ENCODE results near the gene HDHD2.

HDHD2 gene

DNA sequence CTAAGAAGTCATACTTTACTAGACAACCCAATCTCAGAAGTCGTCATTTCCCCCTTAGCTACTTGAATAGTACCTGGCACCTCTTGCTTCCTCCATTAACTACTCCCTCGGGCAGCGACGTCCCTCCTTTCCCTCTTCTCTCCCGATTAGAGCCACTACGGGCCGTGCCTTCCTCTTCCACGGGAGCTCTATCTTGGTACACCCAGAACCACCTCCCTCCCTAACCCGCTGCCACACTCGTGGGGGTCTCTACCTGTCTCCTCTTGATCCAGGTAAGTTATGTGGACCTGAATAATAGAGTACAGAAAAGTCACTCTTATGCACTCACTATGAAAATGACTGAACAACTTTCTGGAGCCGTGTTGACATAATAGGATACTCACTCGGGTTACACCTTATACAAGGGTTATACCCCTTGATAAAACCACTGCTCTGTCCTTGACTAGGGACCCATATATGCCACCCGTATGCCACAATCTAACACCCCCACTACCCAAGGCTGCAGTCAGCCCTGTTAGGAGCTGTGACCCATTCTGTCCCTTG lies 595 bp upstream of the HDHD2 start:
- Histone ChIP-seq H3K9me2 (replicated peaks; ENCODE audit: insufficient read depth, low read length) (no peaks in the 10 kb centered on the region), H3K27ac (ENCODE audit: low read length) (peak overlapping the region; percentile 65; the same call in 1 of the 2 replicates), H3F3A (ENCODE audit: insufficient read depth, low read length) (no peaks in the 10 kb centered on the region), H3K9me3 (replicated peaks; ENCODE audit: insufficient read depth, low read length) (no peaks in the 10 kb centered on the region), H3K4me2 (ENCODE audit: low read depth, low read length) (peak overlapping the region; percentile 96), H3K27me3 (replicated peaks; ENCODE audit: insufficient read depth, low read length) (no peaks in the 10 kb centered on the region), H3K36me3 (replicated peaks; ENCODE audit: insufficient read depth, low read length) (no peaks in the 10 kb centered on the region; the same call in 1 of the 2 replicates), H4K20me1 (ENCODE audit: insufficient read depth, low read length) (no peaks in the 10 kb centered on the region), H2AFZ (ENCODE audit: low read length) (peak overlapping the region; percentile 99), H3K4me3 (ENCODE audit: low read length) (peak overlapping the region; percentile 95), H3K9ac (ENCODE audit: low read length) (peak overlapping the region; percentile 81), H3K79me2 (ENCODE audit: low read length) (peaks cover 39% of the 10 kb centered on the region), H3K4me1 (ENCODE audit: low read length) (0 out of 2 replicates have a peak, but pooled peaks cover 4% of the 10 kb centered on the region)
- TF ChIP-seq EZH2 (optimal IDR thresholded peaks at IDR 0.05; ENCODE audit: low read depth, low read length) = no peak
- TF ChIP-seq, protein P1, sequence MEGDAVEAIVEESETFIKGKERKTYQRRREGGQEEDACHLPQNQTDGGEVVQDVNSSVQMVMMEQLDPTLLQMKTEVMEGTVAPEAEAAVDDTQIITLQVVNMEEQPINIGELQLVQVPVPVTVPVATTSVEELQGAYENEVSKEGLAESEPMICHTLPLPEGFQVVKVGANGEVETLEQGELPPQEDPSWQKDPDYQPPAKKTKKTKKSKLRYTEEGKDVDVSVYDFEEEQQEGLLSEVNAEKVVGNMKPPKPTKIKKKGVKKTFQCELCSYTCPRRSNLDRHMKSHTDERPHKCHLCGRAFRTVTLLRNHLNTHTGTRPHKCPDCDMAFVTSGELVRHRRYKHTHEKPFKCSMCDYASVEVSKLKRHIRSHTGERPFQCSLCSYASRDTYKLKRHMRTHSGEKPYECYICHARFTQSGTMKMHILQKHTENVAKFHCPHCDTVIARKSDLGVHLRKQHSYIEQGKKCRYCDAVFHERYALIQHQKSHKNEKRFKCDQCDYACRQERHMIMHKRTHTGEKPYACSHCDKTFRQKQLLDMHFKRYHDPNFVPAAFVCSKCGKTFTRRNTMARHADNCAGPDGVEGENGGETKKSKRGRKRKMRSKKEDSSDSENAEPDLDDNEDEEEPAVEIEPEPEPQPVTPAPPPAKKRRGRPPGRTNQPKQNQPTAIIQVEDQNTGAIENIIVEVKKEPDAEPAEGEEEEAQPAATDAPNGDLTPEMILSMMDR (IDR thresholded peaks at IDR 0.05; ENCODE audit: low read length) = no peak
- TF ChIP-seq EZH2phosphoT487 (IDR thresholded peaks at IDR 0.05; ENCODE audit: low read length) = no peak
- peak; percentile 20 for DNase-seq

DNA sequence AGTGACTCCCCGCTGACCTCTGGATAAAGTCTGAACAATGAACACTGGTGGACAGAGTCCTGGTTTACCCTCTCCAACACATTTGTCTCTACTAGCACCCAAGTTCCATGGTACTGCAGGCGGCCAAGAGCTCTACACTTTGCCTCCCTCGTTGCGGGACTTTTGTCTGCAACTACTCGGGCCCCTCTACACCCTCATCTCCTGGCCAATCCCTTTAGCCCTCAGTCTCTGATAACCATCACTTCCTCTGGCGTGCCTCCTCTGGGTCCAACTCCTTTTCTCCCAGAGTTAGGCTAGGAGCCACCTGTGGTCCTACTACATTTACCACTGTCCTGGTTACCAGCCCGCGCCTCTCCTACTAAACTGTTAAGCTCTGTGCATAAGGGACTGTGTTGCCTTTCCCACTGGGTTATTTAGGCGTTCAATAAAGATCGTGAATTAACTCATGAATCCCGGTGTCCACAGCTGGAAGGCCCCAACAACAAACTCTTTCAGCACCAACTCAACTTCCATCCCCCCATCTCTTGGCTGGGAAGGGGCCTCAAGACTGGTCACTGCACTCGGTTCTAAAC lies 757 bp downstream of the HDHD2 start:
- Histone ChIP-seq H3K4me3 (ENCODE audit: low read length) (peak overlapping the region; percentile 95), H3K27me3 (replicated peaks; ENCODE audit: insufficient read depth, low read length) (no peaks in the 10 kb centered on the region), H3K79me2 (ENCODE audit: low read length) (peaks cover 51% of the 10 kb centered on the region), H3K9me2 (replicated peaks; ENCODE audit: insufficient read depth, low read length) (no peaks in the 10 kb centered on the region), H4K20me1 (ENCODE audit: insufficient read depth, low read length) (no peaks in the 10 kb centered on the region), H3K9ac (ENCODE audit: low read length) (peak overlapping the region; percentile 81), H3K4me2 (ENCODE audit: low read depth, low read length) (peak overlapping the region; percentile 96), H2AFZ (ENCODE audit: low read length) (peak overlapping the region; percentile 99), H3K4me1 (ENCODE audit: low read length) (0 out of 2 replicates have a peak, but pooled peaks cover 4% of the 10 kb centered on the region), H3K36me3 (replicated peaks; ENCODE audit: insufficient read depth, low read length) (no peaks in the 10 kb centered on the region; the same call in 1 of the 2 replicates), H3K27ac (ENCODE audit: low read length) (peak overlapping the region; percentile 65; the same call in 1 of the 2 replicates), H3F3A (ENCODE audit: insufficient read depth, low read length) (no peaks in the 10 kb centered on the region), H3K9me3 (replicated peaks; ENCODE audit: insufficient read depth, low read length) (no peaks in the 10 kb centered on the region)
- no peak for DNase-seq
- no peak for TF ChIP-seq EZH2 (optimal IDR thresholded peaks at IDR 0.05; ENCODE audit: low read depth, low read length)
- TF ChIP-seq EZH2phosphoT487 (IDR thresholded peaks at IDR 0.05; ENCODE audit: low read length) = no peak
- TF ChIP-seq, protein P1 (IDR thresholded peaks at IDR 0.05; ENCODE audit: low read length) = no peak

DNA sequence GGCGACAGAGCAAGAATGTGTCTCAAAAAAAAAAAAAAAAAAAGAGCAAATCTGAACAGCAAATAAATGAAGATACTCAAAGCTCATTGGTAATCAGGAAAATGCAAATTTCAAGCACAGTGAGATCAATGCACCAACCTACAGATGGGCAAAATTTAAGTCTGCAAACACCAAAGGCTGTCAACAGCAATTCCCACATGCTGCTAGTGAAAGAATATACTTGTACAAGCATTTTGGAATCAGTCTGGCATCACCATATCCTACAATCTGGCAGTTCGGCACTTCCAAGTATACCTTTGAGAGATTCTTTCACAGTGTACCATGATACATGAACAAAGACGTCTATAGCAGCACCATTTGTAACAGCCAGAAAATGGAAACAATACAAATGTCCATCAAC lies 4.1 kb downstream of the HDHD2 start:
- no peak overlapping the region for H3K27ac ChIP-seq (ENCODE audit: low read length)
- no peaks in the 10 kb centered on the region for H3K27me3 ChIP-seq (replicated peaks; ENCODE audit: insufficient read depth, low read length)
- H3K4me1 ChIP-seq (ENCODE audit: low read length) = no peaks in the 10 kb centered on the region
- no peak overlapping the region for H2AFZ ChIP-seq (ENCODE audit: low read length)
- H3K9me3 ChIP-seq (replicated peaks; ENCODE audit: insufficient read depth, low read length) = no peaks in the 10 kb centered on the region
- TF ChIP-seq, protein P1 (IDR thresholded peaks at IDR 0.05; ENCODE audit: low read length) = no peak
- no peak for TF ChIP-seq EZH2 (optimal IDR thresholded peaks at IDR 0.05; ENCODE audit: low read depth, low read length)
- no peak for TF ChIP-seq EZH2phosphoT487 (IDR thresholded peaks at IDR 0.05; ENCODE audit: low read length)
- no peak overlapping the region for H3K9ac ChIP-seq (ENCODE audit: low read length)
- no peak for DNase-seq
- H3K9me2 ChIP-seq (replicated peaks; ENCODE audit: insufficient read depth, low read length) = no peaks in the 10 kb centered on the region
- H3F3A ChIP-seq (ENCODE audit: insufficient read depth, low read length) = no peaks in the 10 kb centered on the region
- no peak overlapping the region for H3K4me2 ChIP-seq (ENCODE audit: low read depth, low read length)
- peaks cover 79% of the 10 kb centered on the region for H3K79me2 ChIP-seq (ENCODE audit: low read length)
- H3K4me3 ChIP-seq (ENCODE audit: low read length) = no peak overlapping the region
- H4K20me1 ChIP-seq (ENCODE audit: insufficient read depth, low read length) = no peaks in the 10 kb centered on the region
- H3K36me3 ChIP-seq (replicated peaks; ENCODE audit: insufficient read depth, low read length) = no peaks in the 10 kb centered on the region

All from MM.1S (cell line).